GM18870 (cell line): ENCODE data around the gene TOM1L1.
"Not testable (repeated sequence)": the region's sequence is repeated elsewhere in the genome, so short reads cannot be mapped to it uniquely, and the experiment has no call there.

ENCODE experiments used
- ATAC-seq: cut with Tn5 transposase; IDR thresholded peaks from one replicate; pipeline ENCODE4 v1.9.1; 2021; ENCODE audit warnings: moderate library complexity; ENCODE audit not compliant: unreplicated experiment

TOM1L1 gene

GRCh38 chr17:54900457-54901229 is at the start of gene TOM1L1:
Gene TOM1L1, plus strand, starts transcription at chr17:54900852. Its CDS starts 14 bp downstream, at chr17:54900866.
- peak; percentile 50 for ATAC-seq

GRCh38 chr17:54859187-54859586 is 41.5 kb upstream of the TOM1L1 start:
- no peak for ATAC-seq

- no peak for ATAC-seq
Observed at GRCh38 chr17:54860617-54861470, 39.8 kb upstream of the TOM1L1 start.

- ATAC-seq, result no peak
Observed at GRCh38 chr17:54861471-54861983, 39.1 kb upstream of the TOM1L1 start.

GRCh38 chr17:54863176-54863575 is 37.5 kb upstream of the TOM1L1 start:
- no peak for ATAC-seq

- no peak for ATAC-seq
Observed at GRCh38 chr17:54864070-54864469, 36.6 kb upstream of the TOM1L1 start.

GRCh38 chr17:54864636-54865356 is 35.9 kb upstream of the TOM1L1 start:
- ATAC-seq, result no peak

GRCh38 chr17:54867634-54868033 is 33.0 kb upstream of the TOM1L1 start:
- no peak for ATAC-seq

GRCh38 chr17:54870671-54871175 is 29.9 kb upstream of the TOM1L1 start:
- ATAC-seq, result no peak

- not testable (repeated sequence) for ATAC-seq
Observed at GRCh38 chr17:54875906-54876305, 24.7 kb upstream of the TOM1L1 start.

GRCh38 chr17:54876656-54877195 is 23.9 kb upstream of the TOM1L1 start:
- no peak for ATAC-seq

GRCh38 chr17:54881255-54881972 is 19.2 kb upstream of the TOM1L1 start:
- ATAC-seq, result no peak

- no peak for ATAC-seq
Observed at GRCh38 chr17:54882371-54882770, 18.3 kb upstream of the TOM1L1 start.

- peak; percentile 95 for ATAC-seq
Observed at GRCh38 chr17:54882950-54883349, 17.7 kb upstream of the TOM1L1 start.

GRCh38 chr17:54883939-54884338 is 16.7 kb upstream of the TOM1L1 start:
- ATAC-seq, result no peak

- no peak for ATAC-seq
Observed at GRCh38 chr17:54887787-54888186, 12.9 kb upstream of the TOM1L1 start.

- ATAC-seq, result no peak
Observed at GRCh38 chr17:54888254-54888653, 12.4 kb upstream of the TOM1L1 start.

- no peak for ATAC-seq
Observed at GRCh38 chr17:54888981-54889380, 11.7 kb upstream of the TOM1L1 start.

GRCh38 chr17:54891176-54891821 is 9.4 kb upstream of the TOM1L1 start:
- ATAC-seq, result no peak
